Thyroid gland (tissue), 4 donors: Measurements from ENCODE around the gene RPTOR. TPM values are rescaled to one million over a fixed set of nuclear protein-coding genes. Genes with fewer than 3 reads are reported as not detected.
A peak's percentile ranks its signal among the peaks of the same experiment; 100 is the strongest.

ENCODE experiments used
- DNase-seq, 2 donors: peaks; one replicate each; pipeline ENCODE4 v3.0.0-alpha.2; 2019
- H3K27ac ChIP-seq, 3 donors: fragments of 200-600 bp; sonication (generic); 1 replicate in 2 of 3; 2 replicates in 1 of 3; pipeline ENCODE4 v1.5.1; 2016 to 2019; ENCODE audit warnings: mild to moderate bottlenecking in 1 of 3, moderate library complexity in 1 of 3
- H3K27me3 ChIP-seq: fragments of 200-600 bp; sonication (generic); one replicate; pipeline ENCODE4 v1.5.1; 2019
- H3K36me3 ChIP-seq, 2 donors: fragments of 200-600 bp; sonication (generic); one replicate each; pipeline ENCODE4 v1.5.1; 2016 to 2019
- H3K4me1 ChIP-seq, 2 donors: fragments of 200-600 bp; sonication (generic); one replicate each; pipeline ENCODE4 v1.5.1; 2017 to 2019
- H3K4me3 ChIP-seq, 3 donors: fragments of 200-600 bp; sonication (generic); replicated peaks in 1 of 3; 1 replicate in 2 of 3; 2 replicates in 1 of 3; pipeline ENCODE4 v1.5.1; 2016; ENCODE audit warnings: mild to moderate bottlenecking in 1 of 3
- H3K9me3 ChIP-seq: fragments of 200-600 bp; sonication (generic); one replicate; pipeline ENCODE4 v1.5.1; 2017
- POLR2A ChIP-seq, 2 donors: fragments of 450-650 bp; IDR thresholded peaks; one replicate each; pipeline ENCODE4 v1.6.1; 2017; ENCODE audit warnings: antibody characterized with exemption in 2 of 2, mild to moderate bottlenecking in 2 of 2, moderate library complexity in 1 of 2
- WGBS, 2 donors: methylation state at CpG; one replicate each; pipeline ENCODE4 v1.1.5; 2017; 5-methylcytosine and 5-hydroxymethylcytosine counted together
- intact Hi-C: fragments of 100-400 bp; cut with DNase I; formaldehyde crosslinking; loops from one replicate; pipeline ENCODE4 v1.15.1; 2023
- total RNA-seq, 4 donors: library from RNA; depleted of rRNA; stranded (reverse); fragments of >200 nt; gene quantifications; one replicate each; pipeline ENCODE4 v1.2.3, GENCODE V29; 2016
- TF ChIP-seq, protein P1 (sequence below), 6 experiments: fragments of 200-600 bp in 3 of 6; fragments of 450-650 bp in 3 of 6; sonication (generic) in 3 of 6; IDR thresholded peaks; one replicate each; pipeline ENCODE4 v1.5.1; 2016 to 2019; ENCODE audit warnings: antibody characterized with exemption in 6 of 6, mild to moderate bottlenecking in 2 of 6, inconsistent platforms in 1 of 6, moderate library complexity in 1 of 6

RPTOR gene
- total RNA-seq, 4 donors from 2014 or later, result 24.2 to 58.1 (median 34.5) TPM

DNA sequence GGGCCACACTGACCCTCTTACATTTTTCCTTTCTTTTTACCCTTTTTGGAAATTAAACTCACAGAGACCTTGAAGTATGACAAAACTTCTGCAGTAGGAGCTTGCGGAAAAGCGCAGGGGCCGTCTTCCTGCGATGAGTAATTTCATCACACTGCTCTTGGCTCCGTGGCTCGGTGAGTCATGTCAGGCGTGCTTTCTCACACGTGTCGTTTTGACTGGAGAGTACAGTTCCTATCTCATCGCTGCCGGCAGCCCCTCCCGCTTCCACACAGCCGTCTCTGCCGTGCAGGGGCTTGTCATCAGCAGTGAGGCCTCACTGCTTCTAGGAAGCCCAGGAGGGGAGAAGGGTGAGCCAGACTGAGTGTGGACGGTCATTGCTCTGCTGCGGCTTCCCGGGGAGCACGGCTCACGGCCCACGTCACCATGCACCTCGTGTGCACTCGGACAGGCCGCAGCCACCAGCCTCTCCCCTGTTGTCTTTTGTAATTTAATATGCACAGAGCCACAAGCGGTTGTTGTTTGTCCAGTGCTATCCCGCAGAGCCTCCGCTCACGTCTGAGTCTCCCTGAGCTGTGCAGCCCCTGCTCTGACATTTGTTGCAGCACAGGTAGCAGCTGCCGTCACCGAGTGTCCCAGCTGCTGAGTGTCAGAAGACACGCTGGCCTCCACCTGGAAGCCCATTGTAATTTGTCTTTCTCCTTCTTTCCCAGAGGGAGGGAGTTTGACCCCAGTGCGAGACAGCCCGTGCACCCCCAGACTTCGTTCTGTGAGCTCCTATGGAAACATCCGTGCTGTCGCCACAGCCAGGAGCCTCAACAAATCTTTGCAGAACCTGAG, 347.6 kb downstream of the RPTOR start:
- H3K27ac ChIP-seq, result no peak overlapping the region
- no peak for TF ChIP-seq POLR2A (IDR thresholded peaks at IDR 0.05)
- TF ChIP-seq, protein P1, sequence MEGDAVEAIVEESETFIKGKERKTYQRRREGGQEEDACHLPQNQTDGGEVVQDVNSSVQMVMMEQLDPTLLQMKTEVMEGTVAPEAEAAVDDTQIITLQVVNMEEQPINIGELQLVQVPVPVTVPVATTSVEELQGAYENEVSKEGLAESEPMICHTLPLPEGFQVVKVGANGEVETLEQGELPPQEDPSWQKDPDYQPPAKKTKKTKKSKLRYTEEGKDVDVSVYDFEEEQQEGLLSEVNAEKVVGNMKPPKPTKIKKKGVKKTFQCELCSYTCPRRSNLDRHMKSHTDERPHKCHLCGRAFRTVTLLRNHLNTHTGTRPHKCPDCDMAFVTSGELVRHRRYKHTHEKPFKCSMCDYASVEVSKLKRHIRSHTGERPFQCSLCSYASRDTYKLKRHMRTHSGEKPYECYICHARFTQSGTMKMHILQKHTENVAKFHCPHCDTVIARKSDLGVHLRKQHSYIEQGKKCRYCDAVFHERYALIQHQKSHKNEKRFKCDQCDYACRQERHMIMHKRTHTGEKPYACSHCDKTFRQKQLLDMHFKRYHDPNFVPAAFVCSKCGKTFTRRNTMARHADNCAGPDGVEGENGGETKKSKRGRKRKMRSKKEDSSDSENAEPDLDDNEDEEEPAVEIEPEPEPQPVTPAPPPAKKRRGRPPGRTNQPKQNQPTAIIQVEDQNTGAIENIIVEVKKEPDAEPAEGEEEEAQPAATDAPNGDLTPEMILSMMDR (IDR thresholded peaks at IDR 0.05), result no peak
- peak in 1 of 2 donors; percentile 15 for DNase-seq
- H3K27me3 ChIP-seq, result no peaks in the 10 kb centered on the region
- H3K9me3 ChIP-seq, result no peaks in the 10 kb centered on the region
- H3K4me3 ChIP-seq, result no peak overlapping the region
- peaks cover 8 to 17% of the 10 kb centered on the region in 2 donors for H3K36me3 ChIP-seq
- intact Hi-C loops, result no loop called here
- no peaks in the 10 kb centered on the region for H3K4me1 ChIP-seq
- WGBS, 2 donors, result 75 to 78% methylated on average over 35 of the region's 35 CpGs

DNA sequence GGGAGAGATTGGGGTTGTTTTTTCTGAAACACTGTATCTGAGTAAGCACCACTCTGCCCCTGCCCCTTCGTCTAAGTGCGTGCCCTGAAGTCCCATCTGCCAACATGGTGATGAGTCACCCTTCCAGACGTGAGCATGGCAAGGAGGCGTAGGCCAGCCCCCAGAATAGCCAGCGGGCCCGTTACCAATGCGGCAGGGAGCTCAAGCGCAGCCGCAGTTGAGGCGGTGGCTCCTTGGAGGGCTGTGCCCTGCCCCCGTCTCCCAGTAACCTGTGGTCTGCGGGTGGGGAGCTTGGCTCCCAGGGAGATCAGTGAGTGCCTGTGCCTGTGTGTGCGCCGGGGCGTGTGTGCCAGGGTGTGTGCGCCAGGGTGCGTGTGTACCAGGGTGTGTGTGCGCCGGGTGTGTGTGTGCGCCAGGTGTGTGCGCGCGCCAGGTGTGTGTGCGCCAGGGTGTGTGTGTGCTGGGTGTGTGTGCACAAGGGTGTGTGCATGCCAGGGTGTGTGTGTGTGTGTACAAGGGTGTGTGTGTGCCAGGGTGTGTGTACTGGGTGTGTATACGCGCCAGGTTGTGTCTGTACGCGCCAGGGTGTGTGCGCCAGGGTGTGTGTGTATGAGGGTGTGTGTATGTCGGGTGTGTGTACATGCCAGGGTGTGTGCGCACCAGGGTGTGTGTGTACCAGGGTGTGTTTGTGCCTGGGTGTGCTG, 348.4 kb downstream of the RPTOR start:
- H3K4me1 ChIP-seq, result no peaks in the 10 kb centered on the region
- intact Hi-C loops, result no loop called here
- WGBS, 2 donors, result 86 to 90% methylated on average over 17 to 29 of the region's 31 CpGs
- no peaks in the 10 kb centered on the region for H3K9me3 ChIP-seq
- no peak overlapping the region for H3K4me3 ChIP-seq
- no peak overlapping the region for H3K27ac ChIP-seq
- H3K27me3 ChIP-seq, result no peaks in the 10 kb centered on the region
- TF ChIP-seq POLR2A (IDR thresholded peaks at IDR 0.05), result no peak
- TF ChIP-seq, protein P1 (IDR thresholded peaks at IDR 0.05), result no peak
- DNase-seq, result no peak
- peaks cover 8 to 17% of the 10 kb centered on the region in 2 donors for H3K36me3 ChIP-seq

DNA sequence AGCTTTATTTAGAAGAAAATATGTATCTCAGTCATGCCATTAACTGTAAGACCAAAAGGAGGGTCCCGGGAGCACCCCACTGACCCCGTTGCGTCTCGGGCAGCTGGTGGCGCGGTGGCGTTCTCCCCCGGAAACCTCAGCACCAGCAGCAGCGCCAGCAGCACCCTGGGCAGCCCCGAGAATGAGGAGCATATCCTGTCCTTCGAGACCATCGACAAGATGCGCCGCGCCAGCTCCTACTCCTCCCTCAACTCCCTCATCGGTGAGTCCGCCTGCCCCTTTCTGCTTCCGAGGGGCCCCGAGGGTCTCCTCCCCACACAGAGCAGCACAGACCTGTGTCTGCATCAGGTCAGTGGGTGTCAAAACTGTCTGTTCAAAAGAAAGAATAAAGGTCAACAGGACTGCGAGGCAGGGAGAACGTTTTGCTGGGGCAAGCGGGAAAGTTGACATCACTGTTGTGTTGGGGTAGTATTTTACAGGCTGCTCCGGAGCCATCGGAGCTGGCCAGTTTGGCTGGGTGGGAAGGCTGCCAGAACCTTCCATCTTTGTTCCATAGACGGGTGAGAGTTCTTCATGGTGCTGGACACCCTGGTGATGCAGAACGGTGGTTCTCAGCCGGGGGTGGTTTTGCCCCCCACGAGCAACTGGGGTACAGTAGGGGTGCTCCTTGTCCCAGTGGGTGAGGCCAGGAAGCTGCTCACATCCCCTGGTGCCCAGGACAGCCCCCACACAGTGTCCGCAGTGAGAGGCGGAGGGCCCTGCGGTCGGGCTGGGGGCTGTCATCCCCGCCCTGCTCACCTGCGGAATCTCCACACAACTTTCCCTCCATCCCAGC, 349.2 kb downstream of the RPTOR start:
- no peak for DNase-seq
- 91 to 92% methylated on average over 22 to 34 of the region's 34 CpGs for WGBS, 2 donors
- H3K36me3 ChIP-seq, result peaks cover 8 to 17% of the 10 kb centered on the region in 2 donors
- no peaks in the 10 kb centered on the region for H3K9me3 ChIP-seq
- no peaks in the 10 kb centered on the region for H3K27me3 ChIP-seq
- no peaks in the 10 kb centered on the region for H3K4me1 ChIP-seq
- no peak overlapping the region for H3K4me3 ChIP-seq
- no peak for TF ChIP-seq POLR2A (IDR thresholded peaks at IDR 0.05)
- TF ChIP-seq, protein P1 (IDR thresholded peaks at IDR 0.05), result no peak
- intact Hi-C loops, result no loop called here
- no peak overlapping the region for H3K27ac ChIP-seq

DNA sequence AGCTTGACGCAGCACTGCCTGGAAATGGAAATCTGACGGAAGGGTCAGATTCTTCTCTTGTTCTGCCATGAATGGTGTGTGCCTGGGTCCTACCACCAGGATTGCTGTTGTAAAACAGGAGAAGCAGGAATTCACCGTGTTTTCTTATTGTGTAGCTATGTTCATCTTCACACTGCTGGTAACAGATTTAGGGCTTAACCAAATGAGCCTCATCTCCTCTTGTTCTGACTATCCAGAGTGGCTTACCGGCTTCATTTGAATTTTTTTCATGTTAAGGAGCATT, 349.7 kb downstream of the RPTOR start:
- H3K36me3 ChIP-seq, result peaks cover 8 to 17% of the 10 kb centered on the region in 2 donors

More for the DNA sequence above, 349.7 kb downstream of the RPTOR start:
- Histone ChIP-seq H3K9me3 (no peaks in the 10 kb centered on the region), H3K4me1 (no peaks in the 10 kb centered on the region), H3K27me3 (no peaks in the 10 kb centered on the region), H3K4me3 (no peak overlapping the region), H3K27ac (no peak overlapping the region)
- intact Hi-C loops, result no loop called here
- no peak for TF ChIP-seq POLR2A (IDR thresholded peaks at IDR 0.05)
- TF ChIP-seq, protein P1 (IDR thresholded peaks at IDR 0.05), result no peak
- WGBS, 2 donors, result 96 to 97% methylated on average over 4 of the region's 4 CpGs
- DNase-seq, result no peak
